Central memory CD8-positive, alpha-beta T cell (primary cell): Measurements from ENCODE around the gene NINJ2.

Experiments used
- ATAC-seq: fragments of 150-1000 bp; cut with Tn5 transposase; replicated peaks from 2 replicates; pipeline ENCODE4 v1.10.0; 2022; ENCODE audit warnings: mild to moderate bottlenecking, moderate FRiP score, moderate number of reproducible peaks; ENCODE audit not compliant: poor library complexity, severe bottlenecking; ENCODE audit errors: extremely low read depth
- DNase-seq, 2 donors: peaks; one replicate each; pipeline ENCODE4 v3.0.0; 2021; ENCODE audit warnings: low spot score in 2 of 2
- H3K27ac Mint-ChIP-seq: one replicate; pipeline ENCODE4 v1.8.0; 2022; ENCODE audit warnings: low read depth, mild to moderate bottlenecking, moderate library complexity, mixed read lengths
- H3K27me3 Mint-ChIP-seq: one replicate; pipeline ENCODE4 v1.8.0; 2022; ENCODE audit warnings: mixed read lengths
- H3K36me3 Mint-ChIP-seq: one replicate; pipeline ENCODE4 v1.8.0; 2022; ENCODE audit warnings: mild to moderate bottlenecking, moderate library complexity, mixed read lengths; ENCODE audit not compliant: insufficient read depth
- H3K4me1 Mint-ChIP-seq: one replicate; pipeline ENCODE4 v1.8.0; 2022; ENCODE audit warnings: mixed read lengths
- H3K4me3 Mint-ChIP-seq: one replicate; pipeline ENCODE4 v1.8.0; 2022; ENCODE audit warnings: mild to moderate bottlenecking, moderate library complexity, mixed read lengths
- H3K9me3 Mint-ChIP-seq: one replicate; pipeline ENCODE4 v1.8.0; 2022; ENCODE audit warnings: mixed read lengths

NINJ2 gene

DNA sequence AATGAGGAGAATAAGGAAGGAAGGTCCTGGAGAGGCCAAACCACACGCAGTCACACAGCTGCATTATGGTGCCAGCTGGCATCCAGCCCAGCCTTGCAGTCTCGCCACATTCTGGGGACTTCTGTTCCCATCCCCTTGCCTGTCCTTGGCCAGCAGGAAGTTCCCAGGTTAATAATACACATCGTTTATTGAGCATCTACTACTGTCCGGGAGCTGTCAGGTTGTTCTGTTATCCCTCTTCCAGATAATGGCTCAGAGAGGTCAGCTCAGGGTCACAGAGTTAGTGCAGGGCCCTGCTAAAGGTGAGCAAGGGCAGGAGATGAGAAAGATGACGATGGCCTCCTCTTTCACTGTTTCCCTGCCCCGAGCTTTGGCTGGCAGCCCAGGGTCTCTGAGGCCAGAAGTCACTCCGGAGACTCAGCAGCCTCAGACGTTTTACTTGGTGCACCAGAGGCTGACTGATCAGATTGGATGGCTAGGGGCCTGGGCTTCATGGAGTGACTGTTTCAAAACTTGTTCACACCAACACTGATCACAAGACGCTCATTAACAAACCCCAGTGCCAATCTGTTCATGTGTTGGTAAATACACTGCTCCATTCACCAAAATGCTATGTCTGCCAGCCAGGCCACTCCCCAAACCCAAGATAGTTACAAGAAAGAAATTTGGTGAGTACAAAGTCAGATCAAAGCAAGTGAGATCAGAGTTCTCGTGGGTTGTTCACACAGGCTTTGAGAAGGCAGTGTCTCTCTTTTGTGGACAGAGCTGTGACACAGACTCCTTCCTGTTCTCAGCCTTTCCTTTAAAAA is 124.3 kb downstream of the NINJ2 start:
- Mint-ChIP-seq H3K27me3 (no peaks in the 10 kb centered on the region), H3K36me3 (peaks cover 4% of the 10 kb centered on the region), H3K4me1 (peaks cover 19% of the 10 kb centered on the region), H3K27ac (peak overlapping the region; percentile 78), H3K4me3 (peak overlapping the region; percentile 42), H3K9me3 (no peaks in the 10 kb centered on the region)
- DNase-seq, result peak in 1 of 2 donors; percentile 66
- peak; percentile 98 for ATAC-seq

DNA sequence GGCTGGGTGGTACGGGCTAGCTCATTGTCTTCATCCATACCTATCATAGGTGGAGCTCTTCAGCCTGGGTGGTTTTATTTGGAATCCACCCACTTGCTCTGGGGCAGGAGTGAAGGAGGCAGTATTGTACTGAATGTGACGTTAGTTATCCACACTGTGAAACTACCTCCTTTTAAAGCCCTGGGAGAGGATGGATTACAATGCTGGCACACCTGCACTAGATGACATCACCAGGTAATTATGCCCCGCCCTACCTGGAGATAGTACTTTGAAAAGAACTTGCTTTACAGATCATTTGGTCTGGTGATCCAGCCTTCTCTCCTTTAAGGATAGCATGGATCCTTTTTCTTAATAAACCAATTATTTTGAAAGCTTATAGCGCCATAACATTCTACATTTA is 125.5 kb downstream of the NINJ2 start:
- H3K4me1 Mint-ChIP-seq, result peaks cover 19% of the 10 kb centered on the region
- DNase-seq (no peak), ATAC-seq (no peak)
- no peaks in the 10 kb centered on the region for H3K27me3 Mint-ChIP-seq
- no peak overlapping the region for H3K27ac Mint-ChIP-seq
- no peaks in the 10 kb centered on the region for H3K9me3 Mint-ChIP-seq
- peaks cover 2% of the 10 kb centered on the region for H3K36me3 Mint-ChIP-seq
- no peak overlapping the region for H3K4me3 Mint-ChIP-seq

GRCh38 chr12:536751-537245 is 126.4 kb downstream of the NINJ2 start:
- Mint-ChIP-seq H3K9me3 (peaks cover 6% of the 10 kb centered on the region), H3K4me1 (peaks cover 24% of the 10 kb centered on the region), H3K27ac (no peak overlapping the region), H3K4me3 (no peak overlapping the region), H3K27me3 (no peaks in the 10 kb centered on the region), H3K36me3 (peaks cover 4% of the 10 kb centered on the region)
- ATAC-seq, result no peak
- DNase-seq, result no peak

- Mint-ChIP-seq H3K36me3 (peaks cover 4% of the 10 kb centered on the region), H3K27ac (no peak overlapping the region), H3K27me3 (no peaks in the 10 kb centered on the region), H3K4me3 (no peak overlapping the region), H3K4me1 (peaks cover 22% of the 10 kb centered on the region), H3K9me3 (peaks cover 6% of the 10 kb centered on the region)
- ATAC-seq (no peak), DNase-seq (no peak)
Observed at GRCh38 chr12:535396-535795, 127.8 kb downstream of the NINJ2 start.

GRCh38 chr12:534216-534615 is 129.0 kb downstream of the NINJ2 start:
- Mint-ChIP-seq H3K27ac (no peak overlapping the region), H3K9me3 (peaks cover 6% of the 10 kb centered on the region), H3K4me1 (peaks cover 12% of the 10 kb centered on the region), H3K4me3 (no peak overlapping the region), H3K27me3 (no peaks in the 10 kb centered on the region), H3K36me3 (peaks cover 3% of the 10 kb centered on the region)
- ATAC-seq, result no peak
- no peak for DNase-seq

- peaks cover 3% of the 10 kb centered on the region for H3K36me3 Mint-ChIP-seq
- peaks cover 7% of the 10 kb centered on the region for H3K4me1 Mint-ChIP-seq
Observed at GRCh38 chr12:533718-534117, 129.5 kb downstream of the NINJ2 start.

DNA sequence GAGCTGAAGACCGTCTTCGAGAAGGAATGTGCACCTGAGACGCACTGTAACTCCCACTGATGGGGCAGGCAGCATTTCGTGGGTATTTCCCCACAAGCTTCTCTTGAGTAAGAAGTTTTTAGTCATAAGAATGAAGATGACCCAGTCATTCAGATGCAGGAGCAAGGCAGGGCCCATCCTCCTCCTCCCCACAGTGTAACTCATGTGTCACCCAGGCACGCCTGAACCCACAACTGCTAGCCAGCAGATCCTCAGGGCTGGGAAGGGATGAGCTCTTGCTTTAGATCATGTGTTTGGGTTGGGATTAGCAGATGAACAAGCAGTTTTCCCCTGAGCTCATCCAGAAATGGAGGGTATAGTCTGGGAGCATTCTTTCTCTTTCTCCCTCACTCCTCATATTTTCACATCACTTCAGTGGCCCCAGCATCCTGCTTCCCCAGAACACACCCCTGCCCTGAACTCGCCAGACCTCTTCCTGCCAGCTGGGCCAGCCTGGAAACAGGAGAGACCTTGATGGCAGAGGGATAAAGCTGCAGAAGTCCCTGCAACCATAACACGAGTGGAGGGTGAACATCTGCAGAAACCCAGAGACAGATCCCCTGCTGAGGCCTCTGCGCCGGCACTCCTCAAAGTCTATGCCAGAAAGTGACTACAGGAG is 130.2 kb downstream of the NINJ2 start:
- H3K9me3 Mint-ChIP-seq, result peaks cover 6% of the 10 kb centered on the region
- H3K27ac Mint-ChIP-seq, result no peak overlapping the region
- H3K4me3 Mint-ChIP-seq, result no peak overlapping the region
- DNase-seq, result no peak
- H3K4me1 Mint-ChIP-seq, result peaks cover 5% of the 10 kb centered on the region
- peaks cover 3% of the 10 kb centered on the region for H3K36me3 Mint-ChIP-seq
- no peaks in the 10 kb centered on the region for H3K27me3 Mint-ChIP-seq
- no peak for ATAC-seq

More at GRCh38 chr12:533718-534117, 129.5 kb downstream of the NINJ2 start:
- DNase-seq (no peak), ATAC-seq (no peak)
- H3K27me3 Mint-ChIP-seq, result no peaks in the 10 kb centered on the region
- H3K4me3 Mint-ChIP-seq, result no peak overlapping the region
- H3K9me3 Mint-ChIP-seq, result peaks cover 6% of the 10 kb centered on the region
- H3K27ac Mint-ChIP-seq, result no peak overlapping the region

GRCh38 chr12:531951-532585 is 131.2 kb downstream of the NINJ2 start:
- H3K4me3 Mint-ChIP-seq, result no peak overlapping the region
- DNase-seq (no peak), ATAC-seq (no peak)
- H3K27me3 Mint-ChIP-seq, result no peaks in the 10 kb centered on the region
- H3K9me3 Mint-ChIP-seq, result peaks cover 6% of the 10 kb centered on the region
- peaks cover 3% of the 10 kb centered on the region for H3K36me3 Mint-ChIP-seq
- no peak overlapping the region for H3K27ac Mint-ChIP-seq
- H3K4me1 Mint-ChIP-seq, result peaks cover 11% of the 10 kb centered on the region

- no peak overlapping the region for H3K4me3 Mint-ChIP-seq
- H3K27ac Mint-ChIP-seq, result no peak overlapping the region
- H3K27me3 Mint-ChIP-seq, result no peaks in the 10 kb centered on the region
- peaks cover 6% of the 10 kb centered on the region for H3K9me3 Mint-ChIP-seq
- peaks cover 11% of the 10 kb centered on the region for H3K4me1 Mint-ChIP-seq
- no peak for ATAC-seq
- DNase-seq, result no peak
- H3K36me3 Mint-ChIP-seq, result peaks cover 3% of the 10 kb centered on the region
Observed at GRCh38 chr12:530821-531220, 132.4 kb downstream of the NINJ2 start.

DNA sequence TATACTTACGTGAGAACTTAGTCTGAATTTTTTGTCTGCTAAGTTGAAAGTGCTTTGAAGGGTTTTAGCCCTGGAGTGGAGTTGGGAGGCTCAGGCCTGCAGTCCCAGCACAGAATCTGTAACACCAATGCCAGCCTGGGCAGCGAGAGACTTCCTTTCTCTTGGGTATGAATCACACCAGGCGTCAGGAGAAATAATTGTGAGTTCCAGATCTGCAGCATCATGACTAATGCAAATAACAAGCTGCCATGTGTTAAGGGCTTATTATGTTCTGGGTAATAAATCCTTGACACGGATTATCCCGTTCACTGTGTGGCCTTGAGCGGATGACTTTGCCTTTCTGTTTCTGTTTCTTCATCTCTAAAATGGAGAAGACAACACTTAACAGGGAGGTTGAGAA is 132.9 kb downstream of the NINJ2 start:
- Mint-ChIP-seq H3K27ac (no peak overlapping the region), H3K9me3 (peaks cover 6% of the 10 kb centered on the region), H3K4me3 (no peak overlapping the region), H3K27me3 (no peaks in the 10 kb centered on the region), H3K36me3 (peaks cover 3% of the 10 kb centered on the region), H3K4me1 (peaks cover 11% of the 10 kb centered on the region)
- ATAC-seq (no peak), DNase-seq (no peak)

DNA sequence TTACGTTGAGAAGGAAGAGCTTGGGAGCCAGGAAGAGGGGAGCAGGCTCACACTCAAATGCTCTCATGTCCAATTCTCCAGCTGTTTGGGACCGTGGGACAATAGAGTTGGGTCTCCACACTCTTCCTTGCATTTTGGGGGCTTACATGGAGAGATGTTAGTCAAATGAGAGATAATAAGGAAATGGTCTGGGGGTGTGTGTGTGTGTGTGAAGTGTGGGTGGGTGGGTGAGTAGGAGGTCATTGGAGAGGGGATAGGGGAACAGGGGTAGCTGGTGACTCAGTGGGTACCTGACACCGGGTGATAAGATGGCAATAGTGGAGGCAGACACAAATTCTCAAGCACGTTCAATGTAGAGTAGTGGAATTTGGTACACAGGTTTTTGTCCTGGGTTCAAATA is 135.5 kb downstream of the NINJ2 start:
- ATAC-seq (no peak), DNase-seq (no peak)
- H3K9me3 Mint-ChIP-seq, result peaks cover 6% of the 10 kb centered on the region
- H3K36me3 Mint-ChIP-seq, result peaks cover 3% of the 10 kb centered on the region
- H3K4me1 Mint-ChIP-seq, result peaks cover 17% of the 10 kb centered on the region
- H3K27me3 Mint-ChIP-seq, result no peaks in the 10 kb centered on the region
- peak overlapping the region; percentile 49 for H3K27ac Mint-ChIP-seq
- no peak overlapping the region for H3K4me3 Mint-ChIP-seq

DNA sequence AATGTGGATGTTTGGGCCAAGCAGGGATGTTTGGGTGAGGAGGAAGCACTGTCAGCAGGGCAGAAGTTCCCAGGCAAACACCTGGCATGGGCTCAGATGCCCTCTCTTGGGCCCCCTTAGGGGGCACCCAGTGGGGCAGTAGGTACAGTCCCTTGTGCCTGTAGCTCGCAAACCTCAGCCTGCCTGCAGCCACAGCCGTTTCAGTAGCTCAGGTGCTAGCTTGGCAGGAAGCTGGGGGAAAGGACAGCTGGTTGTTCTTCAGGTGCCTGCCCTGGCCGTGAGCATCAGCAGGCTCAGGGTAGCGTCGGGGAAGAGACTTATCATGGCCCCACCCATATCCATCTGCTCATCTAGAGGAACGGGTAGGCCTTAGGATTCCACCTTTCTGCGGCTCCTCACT is 136.0 kb downstream of the NINJ2 start:
- ATAC-seq (no peak), DNase-seq (no peak)
- Mint-ChIP-seq H3K4me1 (peaks cover 13% of the 10 kb centered on the region), H3K36me3 (peaks cover under 1% of the 10 kb centered on the region), H3K27me3 (no peaks in the 10 kb centered on the region), H3K9me3 (peaks cover 4% of the 10 kb centered on the region), H3K27ac (peak overlapping the region; percentile 49), H3K4me3 (no peak overlapping the region)
